Ramos (cell line): ENCODE measurements around the gene PKDCC.

Experiments used
- in situ Hi-C: fragments of 300-500 bp; cut with MboI; formaldehyde crosslinking; loops from one replicate; pipeline ENCODE4 v1.14.3; 2022; ENCODE audit warnings: low sequenced_read_pairs; ENCODE audit not compliant: unreplicated experiment

PKDCC gene, protein sequence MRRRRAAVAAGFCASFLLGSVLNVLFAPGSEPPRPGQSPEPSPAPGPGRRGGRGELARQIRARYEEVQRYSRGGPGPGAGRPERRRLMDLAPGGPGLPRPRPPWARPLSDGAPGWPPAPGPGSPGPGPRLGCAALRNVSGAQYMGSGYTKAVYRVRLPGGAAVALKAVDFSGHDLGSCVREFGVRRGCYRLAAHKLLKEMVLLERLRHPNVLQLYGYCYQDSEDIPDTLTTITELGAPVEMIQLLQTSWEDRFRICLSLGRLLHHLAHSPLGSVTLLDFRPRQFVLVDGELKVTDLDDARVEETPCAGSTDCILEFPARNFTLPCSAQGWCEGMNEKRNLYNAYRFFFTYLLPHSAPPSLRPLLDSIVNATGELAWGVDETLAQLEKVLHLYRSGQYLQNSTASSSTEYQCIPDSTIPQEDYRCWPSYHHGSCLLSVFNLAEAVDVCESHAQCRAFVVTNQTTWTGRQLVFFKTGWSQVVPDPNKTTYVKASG

DNA sequence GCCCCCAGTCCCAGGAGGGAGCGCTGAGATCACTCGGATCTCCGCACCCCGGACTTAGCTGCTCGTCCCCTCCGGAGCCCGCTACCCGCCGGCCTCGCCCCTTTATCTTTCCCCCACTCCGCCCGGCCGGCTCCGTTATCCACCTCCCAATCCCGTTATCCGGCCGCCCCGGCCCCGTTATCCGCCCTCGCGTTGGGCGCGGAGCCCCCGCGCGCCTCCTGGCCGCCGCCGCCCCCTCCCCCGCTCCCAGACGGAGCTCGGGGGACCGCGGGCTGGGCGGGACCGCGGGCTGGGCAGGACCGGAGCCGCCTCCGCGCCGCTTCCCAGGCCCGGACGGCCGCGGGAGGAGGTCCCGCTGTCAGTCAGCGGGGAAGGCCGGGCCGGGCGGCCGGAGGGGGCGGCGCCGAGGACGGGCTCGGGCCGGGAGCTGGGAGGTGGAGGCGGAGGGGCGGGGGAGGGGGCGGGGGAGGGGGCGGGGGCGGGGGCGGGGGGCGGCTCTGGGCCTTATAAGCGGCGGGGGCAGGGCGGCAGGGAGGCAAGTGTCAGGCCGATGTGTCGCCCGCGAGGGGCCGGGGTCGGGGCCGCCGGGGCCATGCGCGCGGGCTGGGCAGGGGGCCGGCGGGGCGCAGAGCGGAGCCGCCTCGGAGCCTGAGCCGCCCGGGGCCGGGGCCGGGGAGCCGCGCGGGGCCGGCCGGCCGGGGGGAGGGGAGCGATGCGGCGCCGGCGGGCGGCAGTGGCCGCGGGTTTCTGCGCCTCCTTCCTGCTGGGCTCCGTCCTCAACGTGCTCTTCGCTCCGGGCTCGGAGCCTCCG is at the start of gene PKDCC:
Gene PKDCC, plus strand, starts transcription at position 534 of the 811 bp plus-strand sequence. Its CDS starts 179 bp downstream, at position 713.
- in situ Hi-C loops = no loop called here

DNA sequence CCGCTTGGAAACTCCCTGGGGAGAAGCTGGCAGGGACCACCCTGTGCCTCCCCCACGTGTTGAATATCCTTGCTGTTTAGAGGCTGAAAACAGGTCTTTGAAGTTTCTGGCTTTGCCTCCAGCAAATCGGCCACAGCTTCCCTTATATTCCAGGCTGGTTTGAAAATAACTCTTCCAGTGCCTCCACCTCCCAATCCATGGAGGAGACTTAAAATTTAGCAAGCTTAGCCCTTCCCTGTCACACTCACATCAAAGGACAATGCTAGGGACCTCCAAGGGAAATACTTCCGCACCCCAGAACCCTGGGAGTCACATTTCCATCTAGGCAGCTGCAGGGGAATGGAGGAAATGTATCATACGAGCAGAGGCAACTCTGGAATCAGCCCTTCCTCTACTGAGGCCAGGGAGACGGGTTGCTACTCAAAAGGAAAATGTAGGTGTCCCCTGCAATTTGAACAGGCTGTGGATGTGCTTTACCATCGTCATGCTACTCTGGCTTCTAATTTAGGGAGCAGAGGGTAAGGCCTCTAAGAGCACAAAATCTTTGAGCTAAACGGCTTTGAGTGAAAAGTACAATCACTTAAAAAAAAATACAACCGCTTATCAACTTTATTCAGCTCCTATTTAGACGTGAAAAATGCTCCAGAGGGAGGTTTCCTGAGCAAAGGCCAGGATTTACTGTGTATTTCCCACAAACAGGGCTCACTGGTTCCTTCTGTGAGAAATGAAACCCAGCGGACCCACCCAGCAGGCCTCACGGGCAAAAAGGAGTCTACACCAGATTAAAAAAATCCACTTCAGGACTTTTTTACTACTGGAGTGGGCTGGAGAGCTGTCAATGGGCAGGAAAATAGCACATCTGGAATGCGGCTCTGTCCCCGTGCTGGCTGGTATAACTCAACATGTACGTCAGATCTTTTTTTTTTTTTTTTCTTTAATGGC is 49.4 kb upstream of the PKDCC start:
- in situ Hi-C loops = no loop called here

DNA sequence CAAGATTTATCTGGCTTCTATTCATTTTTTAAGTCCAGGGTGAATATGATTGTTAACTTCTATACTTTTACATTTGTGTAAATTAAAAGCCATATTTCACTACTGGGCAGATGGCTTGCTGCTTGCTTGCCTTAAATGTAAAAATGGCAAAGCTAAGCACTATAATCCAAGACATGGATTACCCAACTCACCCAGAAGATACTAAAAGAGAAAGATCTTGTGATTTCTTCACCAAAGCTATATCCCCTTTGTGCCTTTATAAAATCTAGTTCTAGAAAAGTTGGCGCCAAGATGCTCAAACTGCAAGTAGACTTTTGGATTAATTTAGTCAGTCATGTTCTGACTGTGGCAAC is 48.7 kb upstream of the PKDCC start:
- in situ Hi-C loops = no loop called here

DNA sequence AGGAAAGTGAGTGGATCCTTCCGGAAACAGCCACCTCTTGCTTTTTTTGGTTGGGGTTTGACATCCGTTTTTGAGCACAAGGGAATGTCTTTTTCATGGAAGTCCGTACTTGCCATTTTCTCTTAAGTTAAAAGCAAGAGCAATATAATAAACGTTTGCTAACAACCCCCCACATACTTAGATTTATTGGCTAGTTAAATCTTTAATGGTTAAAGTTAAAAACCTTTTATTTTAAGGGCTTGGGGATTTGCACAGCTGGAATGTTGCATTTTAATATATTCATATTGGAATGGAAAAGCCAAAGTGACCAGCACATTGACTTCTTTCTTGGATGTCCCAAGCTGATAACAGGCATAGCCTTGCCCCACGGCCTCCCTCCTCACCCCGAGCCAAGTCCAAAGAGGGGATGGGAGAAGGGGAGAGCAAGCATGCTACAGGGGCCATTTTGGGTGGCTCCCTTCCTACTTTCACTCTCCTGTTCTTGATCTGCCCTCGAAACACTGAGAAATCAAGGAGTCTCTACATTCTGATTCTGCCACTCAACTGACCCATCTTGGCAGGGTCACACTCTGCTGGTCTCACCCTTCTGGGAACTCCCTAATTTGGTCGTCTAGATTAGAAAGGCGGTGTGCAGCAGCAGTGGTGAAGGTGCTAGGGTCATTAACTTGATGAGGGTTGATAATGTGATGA is 48.1 kb upstream of the PKDCC start:
- in situ Hi-C loops = no loop called here

DNA sequence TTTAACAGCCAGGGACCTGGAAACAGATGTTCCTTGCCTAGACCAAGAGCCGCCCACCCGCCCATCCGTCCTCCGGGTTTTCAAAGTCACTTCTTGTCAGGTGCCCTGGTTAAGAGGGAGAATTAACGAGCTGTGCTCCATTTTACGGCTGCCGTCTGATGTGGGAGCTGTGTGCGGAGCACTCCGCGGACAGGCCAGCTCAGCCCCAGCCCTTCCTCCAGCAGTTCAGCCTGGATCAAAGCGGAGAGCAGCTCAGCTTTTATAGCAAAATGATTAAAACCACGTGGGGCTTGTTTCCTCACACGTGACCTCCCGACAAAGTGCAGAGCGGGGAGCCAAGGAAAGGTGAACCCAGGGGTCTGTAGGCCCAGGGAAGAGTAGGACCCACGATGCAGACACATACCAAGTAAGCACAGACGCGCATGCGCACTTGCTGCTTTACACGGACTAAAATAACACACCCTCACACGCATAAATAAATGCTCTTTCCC is 46.1 kb upstream of the PKDCC start:
- in situ Hi-C loops = no loop called here

DNA sequence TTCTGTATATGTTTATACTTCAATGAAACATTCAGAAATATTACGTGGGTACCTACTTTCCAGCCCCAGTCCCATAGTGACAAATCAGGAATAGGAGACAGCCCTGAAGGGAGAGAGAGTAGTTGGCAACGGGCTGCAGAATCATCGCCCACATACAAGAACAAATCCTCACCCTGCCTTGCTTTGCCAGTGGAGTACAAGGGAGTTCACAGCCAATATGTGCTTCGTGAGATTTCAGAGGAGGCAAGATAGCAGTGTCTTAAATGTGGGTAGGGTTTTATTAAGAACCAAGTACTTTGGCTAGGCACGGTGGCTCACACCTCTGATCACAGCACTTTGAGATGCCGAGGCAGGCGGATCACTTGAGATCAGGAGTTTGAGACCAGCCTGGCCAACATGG is 40.3 kb upstream of the PKDCC start:
- in situ Hi-C loops = no loop called here

DNA sequence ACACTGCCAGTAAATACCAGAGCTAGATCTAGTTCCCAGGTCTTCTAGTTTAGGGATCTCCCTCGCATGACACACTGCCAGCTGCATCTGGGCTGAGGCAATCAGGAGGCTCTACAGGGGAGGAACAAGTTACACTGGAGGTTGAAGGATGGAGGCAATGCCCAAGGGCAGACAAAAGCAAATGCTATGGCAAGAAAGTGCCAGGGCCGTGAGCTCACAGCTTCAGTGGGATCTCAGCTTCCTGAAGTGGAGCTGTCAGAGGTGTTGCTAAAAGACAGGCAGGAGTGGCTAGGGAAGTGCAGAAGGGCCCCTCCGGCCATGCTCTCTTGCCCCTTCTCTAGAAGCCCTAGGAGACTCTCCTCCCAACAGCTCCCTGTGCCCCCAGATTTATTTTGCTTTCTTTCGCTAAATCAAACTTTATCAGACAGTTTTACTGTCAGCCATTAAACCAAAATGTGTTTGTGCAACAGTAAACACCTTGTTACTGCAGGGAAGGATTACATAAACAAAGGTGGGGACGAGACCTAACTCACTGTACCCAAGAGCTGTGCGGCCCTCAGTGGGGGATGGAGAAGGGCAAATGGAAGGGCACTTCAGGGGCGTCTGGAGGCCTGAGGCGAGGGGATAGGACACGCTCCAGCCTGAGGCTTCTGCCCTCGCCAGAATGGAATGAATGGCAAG is 39.4 kb upstream of the PKDCC start:
- in situ Hi-C loops = no loop called here

DNA sequence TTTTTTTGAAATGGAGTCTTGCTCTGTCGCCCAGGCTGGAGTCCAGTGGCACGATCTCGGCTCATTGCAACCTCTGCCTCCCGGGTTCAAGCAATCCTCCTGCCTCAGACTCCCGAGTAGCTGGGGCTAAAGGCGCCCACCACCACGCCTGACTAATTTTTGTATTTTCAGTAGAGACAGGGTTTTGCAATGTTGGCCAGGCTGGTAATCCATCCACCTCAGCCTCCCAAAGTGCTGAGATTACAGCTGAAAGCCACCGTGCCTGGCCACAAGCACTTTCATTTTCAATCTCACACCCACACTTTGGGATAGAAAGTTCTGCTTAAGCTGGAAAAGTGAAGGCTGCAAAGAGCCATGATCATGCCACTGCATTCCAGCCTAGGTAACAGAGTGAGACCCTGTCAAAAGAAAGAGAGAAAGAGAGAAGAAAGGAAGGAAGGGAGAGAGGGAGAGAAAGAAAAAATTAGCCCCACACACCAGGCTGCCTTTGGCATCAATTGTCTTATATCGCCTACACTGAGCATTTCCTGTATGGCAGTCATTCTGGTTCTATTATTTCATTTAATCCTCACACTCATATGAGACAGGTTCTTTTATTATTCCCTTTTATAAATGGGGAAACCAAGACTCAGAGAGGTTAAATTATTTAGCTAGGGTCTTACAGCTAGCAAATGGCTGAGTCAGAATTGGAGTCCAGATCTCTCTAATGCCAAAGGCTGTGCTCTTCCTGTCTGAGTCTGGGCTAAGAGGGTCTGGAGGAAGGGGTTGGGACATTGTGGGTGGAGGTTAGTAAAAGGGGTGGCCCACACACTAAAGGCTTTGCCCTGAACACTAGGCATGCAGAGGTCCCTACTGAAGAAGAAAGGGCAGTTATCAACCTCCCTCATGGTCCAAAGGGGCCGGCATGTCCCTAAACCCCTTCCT is 37.9 kb upstream of the PKDCC start:
- in situ Hi-C loops = no loop called here

DNA sequence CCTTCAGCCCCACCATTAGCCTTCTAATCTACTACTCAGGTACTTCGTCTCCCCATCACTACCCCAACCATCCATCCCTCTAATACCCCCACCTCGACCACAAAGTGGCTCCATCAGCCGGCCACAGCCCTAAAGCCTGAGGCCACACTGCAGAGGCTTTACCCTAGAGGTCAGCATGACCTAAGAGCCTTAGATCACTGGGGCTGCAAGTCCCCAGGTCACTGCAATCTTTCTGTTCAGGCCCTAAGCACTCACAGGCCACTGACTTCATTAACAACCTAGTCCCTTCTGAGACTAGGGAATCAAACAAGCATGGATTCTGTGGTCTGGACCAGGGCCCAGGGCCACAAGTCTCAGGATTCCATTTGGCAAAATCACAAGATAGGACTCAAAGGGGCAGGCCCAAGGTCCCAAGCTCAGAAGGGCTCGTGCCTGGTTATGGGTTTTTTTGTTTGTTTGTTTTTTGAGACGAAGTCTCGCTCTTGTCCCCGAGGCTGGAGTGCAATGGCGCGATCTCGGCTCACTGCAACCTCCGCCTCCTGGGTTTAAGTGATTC is 37.0 kb upstream of the PKDCC start:
- in situ Hi-C loops = no loop called here

DNA sequence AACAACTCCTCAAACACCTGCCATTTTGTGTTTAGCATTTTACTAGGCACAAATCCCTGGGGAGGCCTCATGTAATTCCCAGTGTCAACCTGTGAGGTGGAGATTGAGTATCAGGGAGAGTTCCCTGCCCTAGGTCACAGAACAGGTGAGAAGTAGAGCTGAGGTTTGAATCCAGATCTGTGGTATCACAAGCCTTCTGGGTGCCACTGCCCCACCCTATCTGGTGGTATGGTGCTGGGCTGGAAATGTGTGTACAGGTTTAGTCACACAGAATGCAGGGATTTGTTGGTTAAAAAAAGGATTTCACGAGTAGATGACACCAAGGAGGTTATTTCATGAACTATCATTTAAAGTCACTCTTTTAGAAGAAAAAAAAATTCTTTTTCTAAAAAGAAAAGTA is 35.7 kb upstream of the PKDCC start:
- in situ Hi-C loops = no loop called here

DNA sequence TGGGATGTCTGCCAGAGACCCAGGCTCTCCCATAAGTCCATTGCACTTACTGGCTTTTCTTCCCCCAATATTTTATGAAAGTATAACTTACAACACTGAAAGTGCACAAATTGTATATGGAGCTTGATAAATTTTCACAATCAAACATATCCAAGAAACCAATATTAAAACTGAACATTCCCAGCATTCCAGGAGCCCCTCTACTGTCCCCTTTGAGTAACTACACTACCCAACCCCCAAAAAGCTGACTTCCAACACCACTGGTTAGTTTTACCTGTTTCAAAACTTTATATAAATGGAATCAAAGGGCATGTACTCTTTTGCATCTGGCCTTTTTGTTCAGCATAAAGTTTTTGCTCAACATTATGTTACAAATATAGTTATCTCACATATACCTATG is 35.2 kb upstream of the PKDCC start:
- in situ Hi-C loops = no loop called here

DNA sequence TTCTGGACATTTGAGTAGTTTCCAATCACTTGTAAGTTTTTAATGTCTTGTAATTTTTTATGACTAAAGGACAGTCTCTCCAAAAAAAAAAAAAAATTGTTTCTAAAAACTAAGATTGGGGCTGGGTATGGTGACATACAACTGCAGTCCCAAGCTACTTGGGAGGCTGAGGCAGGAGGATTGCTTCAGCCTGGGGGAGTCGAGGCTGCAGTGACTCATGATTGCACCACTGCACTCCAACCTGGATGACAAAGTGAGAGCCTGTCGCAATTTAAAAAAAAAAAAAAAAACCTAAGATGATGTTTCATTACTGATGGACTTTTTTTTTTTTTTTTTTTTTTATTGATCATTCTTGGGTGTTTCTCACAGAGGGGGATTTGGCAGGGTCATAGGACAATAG is 34.4 kb upstream of the PKDCC start:
- in situ Hi-C loops = no loop called here

DNA sequence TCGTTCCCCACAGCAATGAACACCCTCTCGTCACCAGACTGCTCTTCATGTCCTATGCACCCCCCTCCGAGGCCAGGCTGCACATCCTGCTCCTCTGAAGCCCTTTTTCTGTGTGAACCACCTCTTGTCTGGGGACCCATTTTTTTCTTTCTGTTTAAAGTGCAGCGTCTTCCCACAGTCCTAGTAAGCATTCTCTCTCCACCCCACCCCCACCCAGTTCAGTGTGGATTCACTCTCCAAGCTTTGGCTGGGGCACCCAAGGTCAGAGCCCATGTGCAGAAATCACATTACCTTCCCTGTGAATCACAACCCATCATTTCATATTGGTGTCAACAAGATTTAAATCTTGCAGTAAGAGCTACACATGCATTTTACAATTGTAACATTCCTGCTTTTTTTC is 26.4 kb upstream of the PKDCC start:
- in situ Hi-C loops = no loop called here

DNA sequence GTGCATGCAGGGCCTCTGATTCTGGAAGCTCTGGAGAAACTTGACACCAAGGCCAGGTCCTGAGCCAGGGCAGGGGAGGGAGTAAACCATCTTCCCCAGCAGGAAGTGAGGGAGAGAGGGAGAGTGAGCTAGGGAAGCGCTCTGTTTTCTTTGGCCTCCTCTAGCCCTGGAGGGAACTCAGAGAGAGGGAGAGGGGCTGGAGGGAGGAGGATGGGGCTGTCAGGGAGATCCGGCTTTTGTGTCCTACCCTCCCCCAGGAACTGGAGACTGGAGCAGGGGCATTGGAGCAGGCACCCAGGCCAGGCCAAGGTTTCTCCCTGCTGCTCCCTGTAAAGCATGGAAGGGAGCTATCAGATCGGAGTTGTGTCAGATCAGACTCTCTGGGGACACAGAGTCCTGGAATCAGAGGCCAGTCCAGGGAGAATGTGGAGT is 22.7 kb upstream of the PKDCC start:
- in situ Hi-C loops = no loop called here

DNA sequence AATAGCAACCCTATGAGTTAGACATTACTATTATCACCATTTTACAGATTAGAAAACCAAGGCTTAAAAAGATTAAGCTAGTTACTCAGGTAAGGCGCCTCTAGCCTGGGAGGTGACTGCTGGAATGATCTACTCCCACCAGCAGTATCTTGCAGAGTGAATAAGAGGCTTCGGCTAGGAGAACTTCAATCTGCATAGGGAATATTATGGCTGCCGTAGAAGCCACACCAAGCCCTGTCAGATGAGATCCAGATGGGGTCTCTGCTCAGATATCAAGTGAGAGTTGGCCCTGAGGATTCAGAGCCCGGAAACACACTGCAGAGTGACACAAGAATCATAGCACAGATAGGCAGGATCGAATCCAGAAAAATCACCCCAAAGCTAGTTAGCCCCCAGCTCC is 21.5 kb upstream of the PKDCC start:
- in situ Hi-C loops = no loop called here

DNA sequence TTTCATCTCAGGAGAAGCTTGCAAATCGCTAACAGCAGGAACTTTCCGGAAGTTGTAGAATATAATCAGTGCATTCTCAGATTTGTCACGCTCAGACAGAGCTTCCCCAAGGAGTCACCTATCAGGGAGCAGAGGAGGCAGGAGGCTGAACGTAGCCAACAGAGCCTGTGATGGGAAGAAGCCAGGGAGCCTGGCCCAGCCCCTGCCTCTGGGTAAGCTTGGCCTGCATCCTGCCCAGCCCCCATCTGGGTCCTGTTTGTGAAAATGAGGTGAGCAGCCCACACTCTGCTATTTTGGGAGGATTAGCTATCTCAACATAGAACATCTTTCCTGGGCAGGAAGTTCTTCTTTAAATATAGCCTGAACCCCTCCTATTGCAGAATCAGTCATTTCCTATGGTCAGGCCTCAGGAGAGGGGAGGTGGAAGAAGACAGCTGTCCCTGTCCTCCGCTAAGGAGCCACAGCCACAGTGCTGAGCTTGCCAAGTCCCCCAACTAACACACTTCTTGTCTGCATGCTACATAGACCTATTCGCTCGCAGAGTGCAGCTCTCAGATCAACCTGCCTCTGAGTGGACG is 19.2 kb upstream of the PKDCC start:
- in situ Hi-C loops = no loop called here

DNA sequence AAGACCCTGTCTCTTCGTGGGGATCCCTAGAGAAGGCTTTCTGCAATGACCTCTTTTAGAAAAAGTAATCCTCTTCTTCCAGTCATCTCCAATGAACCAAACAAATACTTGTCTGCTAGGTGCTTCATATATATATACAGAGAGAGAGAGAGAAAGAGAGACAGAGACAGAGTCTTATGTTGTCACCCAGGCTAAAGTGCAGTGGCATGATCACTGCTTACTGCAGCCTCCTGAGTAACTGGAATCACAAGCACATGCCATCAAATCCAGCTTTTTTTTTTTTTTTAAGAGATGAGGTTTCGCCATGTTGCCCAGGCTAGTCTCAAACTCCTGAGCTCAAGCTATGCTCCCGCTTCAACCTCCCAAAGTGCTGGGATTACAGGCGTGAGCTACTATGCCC is 18.6 kb upstream of the PKDCC start:
- in situ Hi-C loops = no loop called here
